ENCODE measurements around the gene FRMPD4.

FRMPD4 gene

GRCh38 chrX:12374286-12374685 lies 236.0 kb downstream of the FRMPD4 start:
- DNase-seq, result no peak

GRCh38 chrX:12378253-12378652 lies 240.0 kb downstream of the FRMPD4 start:
- no peak for DNase-seq

DNA sequence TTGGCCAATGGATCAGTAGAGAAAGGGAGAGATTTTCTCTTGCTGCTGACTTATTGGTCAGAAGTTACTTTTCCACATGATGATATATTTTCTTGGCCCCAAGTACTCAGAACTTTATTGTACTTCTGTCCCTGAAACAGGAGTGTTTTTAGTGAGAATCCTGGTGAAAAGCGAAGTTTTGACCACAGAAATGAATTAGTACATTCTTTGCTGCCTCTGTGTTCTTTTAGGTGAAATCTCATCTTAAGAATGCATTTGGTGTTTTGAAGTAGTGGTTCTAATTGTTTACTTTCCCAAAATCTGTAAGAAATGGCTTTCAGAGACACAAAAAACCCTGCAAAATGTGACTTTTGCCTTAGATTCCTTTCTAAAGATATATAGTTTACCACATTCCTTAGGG lies 240.4 kb downstream of the FRMPD4 start:
- DNase-seq, result no peak

DNA sequence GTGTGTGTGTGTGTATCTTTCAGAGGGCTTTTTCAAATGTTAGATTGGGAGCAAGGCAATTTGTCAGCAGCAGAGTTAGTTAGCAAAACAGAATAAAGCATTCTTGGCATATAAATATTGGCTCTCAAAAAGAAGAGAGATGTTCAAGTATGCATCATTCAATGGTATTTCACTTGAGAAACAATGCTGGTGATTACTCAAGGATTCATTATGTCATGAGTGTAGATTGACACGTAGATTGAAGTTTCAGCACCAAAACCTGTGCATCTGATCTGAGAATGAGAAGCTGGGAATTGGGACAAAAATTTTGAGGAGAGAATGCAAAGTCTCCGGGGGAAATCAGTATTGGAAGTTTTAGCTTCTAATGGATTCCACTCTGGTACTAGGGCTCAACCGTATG lies 241.4 kb downstream of the FRMPD4 start:
- no peak for DNase-seq

DNA sequence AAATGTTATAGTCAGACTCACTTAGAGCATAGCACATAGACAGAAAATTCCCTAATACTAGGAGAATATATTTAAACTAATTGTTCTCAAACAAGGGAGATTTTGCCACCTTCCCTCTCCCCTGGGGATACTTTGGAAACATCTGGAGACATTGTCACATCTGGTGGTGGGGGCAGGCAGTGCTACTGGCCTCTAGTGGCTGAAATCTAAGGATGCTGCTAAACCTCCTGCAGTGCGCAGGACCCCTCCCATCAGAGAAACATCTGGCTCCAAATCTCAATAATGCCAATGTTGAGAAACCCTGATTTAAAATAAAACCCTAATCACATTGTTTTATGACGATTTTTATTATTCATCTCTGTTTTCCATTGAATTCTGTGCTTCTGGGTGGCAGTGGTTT lies 244.9 kb downstream of the FRMPD4 start:
- no peak for DNase-seq

- no peak for DNase-seq
Observed at GRCh38 chrX:12390301-12390700, 252.0 kb downstream of the FRMPD4 start.

DNA sequence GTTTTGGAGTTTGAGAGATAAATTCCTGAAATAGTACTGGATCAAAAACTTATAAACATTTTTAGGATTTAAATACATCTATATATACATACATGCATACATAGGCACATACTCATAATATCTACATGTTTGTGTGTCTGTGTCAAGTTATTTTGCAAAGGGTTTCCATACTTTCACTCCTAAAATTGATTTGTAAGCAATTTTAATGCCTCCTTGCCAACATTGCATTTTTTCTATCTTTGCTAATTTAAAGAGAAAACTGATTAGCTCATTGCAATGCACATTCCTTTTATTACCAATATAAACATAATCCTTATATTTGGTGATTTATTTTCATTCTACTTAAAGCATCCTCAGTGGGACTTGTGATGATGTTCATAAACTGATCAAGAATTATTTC lies 258.3 kb downstream of the FRMPD4 start:
- no peak for DNase-seq

DNA sequence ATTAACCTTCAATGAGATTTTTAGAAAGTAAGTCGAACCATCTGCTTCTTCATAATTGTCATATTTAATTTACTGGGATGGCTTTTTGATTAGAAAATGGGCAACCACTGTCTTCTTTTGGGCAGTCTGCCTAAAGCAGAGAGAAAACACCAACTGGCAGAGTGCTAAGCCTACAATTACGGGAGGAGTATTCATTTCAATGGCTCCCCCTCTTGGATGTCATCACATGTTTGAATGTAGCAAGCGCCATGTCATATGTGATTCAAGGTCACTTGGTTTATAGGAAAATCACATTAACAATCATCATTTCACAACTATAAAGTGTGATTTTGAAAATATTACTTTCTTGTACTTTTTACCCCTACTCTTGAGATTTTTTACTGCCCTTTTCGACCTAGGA lies 261.9 kb downstream of the FRMPD4 start:
- no peak for DNase-seq

GRCh38 chrX:12401252-12401651 lies 263.0 kb downstream of the FRMPD4 start:
- DNase-seq, result no peak

GRCh38 chrX:12403474-12404082 lies 265.3 kb downstream of the FRMPD4 start:
- no peak for DNase-seq

DNA sequence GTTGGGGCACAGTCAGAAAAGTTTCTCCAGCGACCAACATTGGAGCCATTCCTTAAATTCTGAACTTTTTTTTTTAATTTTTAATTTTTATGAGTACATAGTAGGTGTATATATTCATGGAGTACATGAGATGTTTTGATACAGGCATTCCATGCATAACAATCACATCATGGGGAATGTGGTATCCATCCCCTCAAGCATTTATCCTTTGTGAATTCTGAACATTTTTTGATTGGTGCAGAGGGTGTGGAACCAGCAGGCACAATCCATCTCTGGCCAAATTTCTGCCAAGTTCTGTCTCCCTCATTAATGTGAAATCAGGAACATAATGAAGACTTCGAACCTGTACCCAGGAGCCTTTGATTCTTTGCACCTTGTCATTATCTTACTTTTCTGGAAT lies 267.0 kb downstream of the FRMPD4 start:
- DNase-seq, result no peak

GRCh38 chrX:12410523-12410922 lies 272.2 kb downstream of the FRMPD4 start:
- no peak for DNase-seq

DNA sequence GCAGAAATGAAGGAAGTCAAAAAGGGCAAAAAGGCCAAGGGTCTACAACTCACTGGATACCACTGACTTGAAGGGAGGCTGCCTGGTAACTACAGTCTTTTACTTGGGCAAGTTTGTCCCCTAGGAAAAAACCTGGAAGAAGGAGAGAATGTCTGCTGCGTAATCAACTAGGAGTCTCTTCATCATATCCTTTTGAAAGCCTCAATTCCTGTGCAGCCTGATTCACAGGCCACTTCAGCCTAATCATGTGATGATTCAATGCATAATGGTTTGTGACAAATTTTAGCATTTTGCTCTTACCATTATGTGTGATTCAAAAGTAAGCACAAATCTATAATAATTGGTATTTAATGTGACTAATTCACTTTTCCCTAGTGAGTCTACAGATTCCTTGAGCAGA lies 273.6 kb downstream of the FRMPD4 start:
- DNase-seq, result no peak

GRCh38 chrX:12412561-12412960 lies 274.3 kb downstream of the FRMPD4 start:
- DNase-seq, result no peak

- no peak for DNase-seq
Observed at GRCh38 chrX:12419591-12419990, 281.3 kb downstream of the FRMPD4 start.

DNA sequence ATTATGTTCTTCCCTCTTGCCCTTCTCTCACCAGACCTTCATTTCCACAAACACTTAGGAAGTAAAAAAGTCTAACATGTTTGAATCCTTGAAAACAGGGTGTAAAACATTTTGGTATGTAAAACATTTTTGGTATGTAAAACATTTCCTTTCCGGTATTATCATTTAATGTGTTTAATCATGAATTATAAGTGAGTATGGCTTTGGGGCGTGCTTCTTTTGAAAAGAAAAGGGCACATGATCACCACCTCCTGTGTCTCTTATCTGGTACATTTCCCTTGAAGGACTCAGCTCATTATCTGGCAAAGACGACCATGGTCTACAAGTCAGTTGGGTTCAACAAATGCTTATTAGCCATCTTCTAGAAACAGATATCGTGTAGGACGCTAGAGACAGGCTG lies 283.6 kb downstream of the FRMPD4 start:
- DNase-seq, result no peak

- DNase-seq, result no peak
Observed at GRCh38 chrX:12423346-12423745, 285.1 kb downstream of the FRMPD4 start.

DNA sequence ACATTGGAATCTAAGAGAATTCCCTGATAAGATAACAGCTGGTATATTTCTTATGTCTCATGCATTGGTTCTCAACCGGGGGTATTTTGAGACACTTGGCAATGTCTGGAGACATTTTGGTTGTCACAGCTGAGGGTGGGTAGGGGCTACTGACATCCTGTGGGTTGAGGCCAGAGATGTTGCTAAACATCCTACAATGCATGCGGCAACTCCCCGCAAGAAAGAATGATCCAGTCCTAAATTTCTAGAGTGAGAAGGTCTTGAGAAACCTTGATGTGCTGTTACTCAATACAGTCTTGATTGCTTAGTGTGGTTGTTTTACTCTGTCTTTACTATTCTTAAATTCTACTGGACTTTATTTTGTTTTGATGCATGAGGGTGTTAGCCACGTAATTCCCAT lies 287.2 kb downstream of the FRMPD4 start:
- no peak for DNase-seq

DNA sequence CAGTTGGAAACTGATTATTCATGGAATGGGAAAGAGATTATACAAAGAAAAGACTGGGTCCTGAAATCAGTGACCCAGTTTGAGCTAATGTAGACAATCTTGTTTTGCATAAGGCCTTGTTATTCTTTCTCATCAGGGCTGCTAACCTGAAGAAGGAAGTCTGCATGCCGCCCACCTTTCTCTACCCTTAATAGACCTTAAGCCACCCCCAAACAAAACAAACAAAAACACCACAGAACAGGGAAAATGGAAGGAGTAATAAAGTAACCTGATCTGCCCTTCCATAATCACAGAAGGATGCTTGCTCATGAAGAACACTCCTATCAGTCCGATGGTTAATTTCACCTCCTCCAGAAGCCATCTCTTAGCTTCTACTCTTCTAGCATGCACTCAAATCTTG lies 288.1 kb downstream of the FRMPD4 start:
- DNase-seq, result no peak

DNA sequence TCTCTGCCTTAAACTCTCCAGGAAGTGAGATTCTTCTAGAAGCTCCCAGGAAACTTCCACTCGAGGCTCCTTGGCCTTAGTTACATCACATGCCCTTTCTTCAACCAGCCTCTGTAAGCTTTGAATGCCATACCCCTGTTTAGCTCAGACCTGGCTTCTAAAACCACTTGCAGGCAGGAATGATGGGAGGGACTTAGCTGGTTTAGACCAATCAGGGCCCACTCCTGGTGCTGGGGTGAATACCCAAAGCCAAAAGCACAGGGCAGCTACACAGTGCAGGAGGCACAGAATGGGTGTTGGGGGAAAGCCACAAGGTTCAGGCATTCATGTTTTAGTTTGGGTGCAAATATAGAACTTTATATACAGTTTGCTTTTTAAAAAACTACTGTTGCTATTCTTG lies 296.2 kb downstream of the FRMPD4 start:
- no peak for DNase-seq

GRCh38 chrX:12439416-12439815 lies 301.1 kb downstream of the FRMPD4 start:
- DNase-seq, result no peak

DNA sequence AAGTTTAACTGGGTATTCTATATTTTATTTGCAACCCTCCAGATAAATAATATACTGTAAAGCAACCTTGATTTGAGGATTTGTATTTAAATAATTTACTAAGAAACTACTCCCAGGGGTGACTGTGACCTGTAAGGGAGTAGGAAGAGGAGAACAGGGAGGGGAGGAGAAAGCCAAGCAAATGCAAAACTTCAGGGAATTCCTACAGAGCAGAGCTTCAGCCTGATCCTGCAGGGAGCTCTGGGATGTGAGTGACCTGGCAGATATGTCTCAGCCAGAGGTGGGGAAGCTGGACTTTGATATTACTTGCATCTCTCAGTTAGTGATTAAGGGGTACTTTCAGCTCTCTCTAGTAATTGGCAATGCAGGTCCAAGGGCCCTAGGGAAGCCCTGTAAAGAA lies 302.0 kb downstream of the FRMPD4 start:
- no peak for DNase-seq

DNA sequence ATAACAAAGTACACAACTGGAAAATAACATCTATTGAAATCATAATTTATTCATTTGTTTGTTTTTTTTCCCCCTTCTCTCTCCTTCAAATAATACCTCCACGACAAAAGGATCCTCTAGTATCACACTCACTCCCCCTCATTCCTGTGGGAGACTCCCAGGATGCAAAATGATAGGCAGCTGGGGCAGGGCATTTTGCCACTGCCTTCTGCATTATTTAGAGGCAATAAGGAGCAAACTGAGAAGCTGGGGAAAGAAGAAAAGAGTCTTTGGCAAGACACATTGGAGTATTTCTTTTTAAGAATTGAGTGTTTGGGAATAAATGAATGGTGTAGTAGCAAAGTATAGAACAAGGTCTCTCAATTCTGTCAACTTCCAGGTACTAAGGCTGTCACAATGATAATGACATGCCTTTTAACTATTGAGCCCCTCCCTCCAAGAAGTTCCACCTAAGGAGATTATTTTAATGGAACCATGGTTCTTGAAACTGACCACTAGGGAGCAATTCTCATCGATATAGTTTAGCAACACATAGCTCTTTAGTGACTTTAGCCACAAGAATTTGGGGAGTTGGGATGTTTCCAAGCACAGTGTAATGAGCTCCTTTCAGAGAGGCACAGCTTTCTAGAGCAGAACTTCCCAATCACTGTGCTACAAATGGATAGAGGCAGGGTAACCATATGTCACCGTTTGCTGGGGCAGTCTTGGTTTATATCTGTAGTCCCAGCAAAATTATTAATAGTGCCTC lies 303.3 kb downstream of the FRMPD4 start:
- no peak for DNase-seq

DNA sequence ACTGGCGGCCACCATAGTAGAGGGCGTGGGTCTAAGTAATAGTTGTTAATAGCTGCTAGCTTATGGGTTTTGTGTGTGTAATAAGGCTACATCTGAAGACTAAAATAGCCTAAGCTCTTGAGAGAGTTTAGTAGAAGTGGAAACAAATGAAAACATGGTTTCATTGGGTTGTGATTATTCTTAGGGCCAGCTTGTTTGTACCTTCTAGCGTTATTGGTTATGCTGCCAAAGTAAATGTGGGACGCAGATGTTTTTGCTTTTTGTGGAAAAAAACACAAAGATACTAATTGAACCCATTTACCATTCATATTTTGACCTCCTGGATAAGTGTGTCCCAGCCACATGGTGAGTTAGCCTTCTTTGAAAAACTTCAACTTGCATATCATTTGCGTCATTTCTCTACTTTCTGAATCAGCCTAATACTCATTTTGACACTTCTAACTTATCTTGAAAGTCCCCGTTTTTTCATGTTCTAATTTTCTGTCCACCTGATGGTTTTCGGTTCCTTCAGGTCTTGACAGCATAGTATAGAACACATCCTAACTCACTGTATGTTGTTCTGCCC lies 305.3 kb downstream of the FRMPD4 start:
- no peak for DNase-seq

Measured in CD4-positive, alpha-beta T cell treated with Interleukin-17A for 4 hours (primary cell).